EL (cell line): ENCODE measurements around the gene REP15.
A peak's percentile ranks its signal among the peaks of the same experiment; 100 is the strongest.
"Not testable (repeated sequence)": the region's sequence is repeated elsewhere in the genome, so short reads cannot be mapped to it uniquely, and the experiment has no call there.

Source experiments
- DNase-seq: peaks from one replicate; pipeline ENCODE4 v3.0.0-alpha.2; 2016

The REP15 gene

DNA sequence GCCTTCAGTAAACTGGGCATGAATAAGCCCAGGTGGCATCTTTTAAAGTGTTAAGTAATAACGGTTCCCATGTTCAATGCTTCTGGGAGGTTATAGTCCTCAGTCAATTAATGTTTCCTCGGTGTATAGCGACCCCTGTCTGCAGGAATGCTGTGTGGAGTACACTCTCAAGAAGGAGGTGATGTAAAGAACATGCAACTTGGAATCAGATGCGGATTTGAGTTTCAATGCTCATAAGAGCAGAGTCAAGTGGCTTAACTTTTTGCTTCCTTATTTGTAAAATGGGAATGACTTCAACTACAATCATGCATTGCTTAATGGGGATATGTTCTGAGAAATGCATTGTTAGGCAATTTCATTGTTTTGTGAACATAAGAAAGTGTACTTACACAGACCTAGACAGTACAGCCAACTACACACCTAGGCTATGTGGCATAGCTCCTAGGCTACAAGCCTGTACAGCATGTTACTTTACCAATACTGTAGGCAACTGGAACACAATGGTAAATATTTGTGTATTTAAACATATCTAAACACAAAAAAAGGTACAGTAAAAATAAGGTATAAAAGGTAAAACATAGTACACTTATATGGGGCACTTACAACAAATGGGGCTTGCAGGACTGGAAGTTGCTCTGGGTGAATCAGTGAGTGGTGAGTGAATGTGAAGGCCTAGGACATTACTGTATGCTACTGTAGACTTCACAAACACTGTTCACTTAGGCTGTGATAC is 7.6 kb downstream of the REP15 start:
- DNase-seq, result peak; percentile 85

DNA sequence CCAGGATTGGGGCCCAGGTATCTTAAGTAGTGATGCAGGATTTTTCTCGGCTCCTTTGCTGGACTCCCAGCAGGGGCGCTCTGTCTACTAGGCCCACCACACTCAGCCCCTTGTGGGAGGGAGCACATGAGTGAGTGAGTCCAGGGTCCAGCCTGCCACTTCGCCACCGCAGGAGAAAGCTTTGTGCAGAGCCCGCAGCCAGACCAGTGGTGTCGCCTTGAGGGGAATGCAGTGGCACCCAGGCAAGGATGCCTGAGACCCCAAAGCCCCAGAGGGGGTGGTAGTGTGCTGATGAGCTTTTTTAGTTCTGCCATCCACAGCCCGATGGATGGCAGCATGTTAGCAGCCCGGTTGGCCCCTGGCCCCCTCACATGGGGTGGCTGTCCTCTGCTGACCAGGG is 9.0 kb downstream of the REP15 start:
- no peak for DNase-seq

- no peak for DNase-seq
Observed at GRCh38 chr12:27707216-27707615, 11.0 kb downstream of the REP15 start.

- DNase-seq, result no peak
Observed at GRCh38 chr12:27709212-27709931, 13.1 kb downstream of the REP15 start.

GRCh38 chr12:27709932-27710591 is 13.8 kb downstream of the REP15 start:
- DNase-seq, result peak; percentile 49

DNA sequence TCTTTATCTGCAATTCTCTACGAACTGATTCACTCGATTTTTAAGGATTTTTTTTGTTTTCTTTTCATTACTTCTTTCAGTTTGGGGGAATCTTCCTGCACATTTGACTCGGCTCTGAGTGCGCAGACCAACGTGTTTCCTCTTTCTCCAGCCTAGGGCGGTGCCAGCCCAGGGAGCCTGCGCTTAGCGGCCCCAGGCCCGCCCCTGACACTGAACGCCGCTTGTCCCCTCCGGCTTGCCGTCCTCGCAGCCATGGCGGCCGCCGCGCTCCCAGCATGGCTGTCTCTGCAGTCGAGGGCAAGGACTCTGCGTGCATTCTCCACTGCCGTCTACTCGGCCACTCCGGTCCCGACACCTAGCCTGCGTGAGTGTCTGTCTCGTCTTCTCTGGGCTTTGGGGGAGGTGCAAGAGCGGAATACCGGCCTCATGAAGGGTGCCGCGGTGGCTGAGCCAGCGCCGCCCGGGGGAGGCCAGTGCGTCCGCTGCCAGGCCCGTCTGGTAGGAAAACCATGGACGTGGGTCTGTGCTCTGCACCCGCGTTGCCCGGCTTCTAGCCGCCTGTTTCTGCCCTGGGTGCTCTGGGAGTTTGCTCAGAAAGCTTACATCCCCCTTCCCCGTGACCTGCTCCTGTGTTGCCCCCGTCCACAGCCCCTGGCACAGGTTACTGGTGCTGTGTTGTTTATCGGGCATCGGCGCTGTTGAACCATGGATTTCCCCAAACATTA is 14.5 kb downstream of the REP15 start, which contains the start of gene MRPS35:
MRPS35 (plus strand) TSS at position 241 of the 725 bp plus-strand sequence; CDS start at position 253, 12 bp downstream.
- peak; percentile 89 for DNase-seq

- peak; percentile 23 for DNase-seq
Observed at GRCh38 chr12:27711317-27711682, 15.1 kb downstream of the REP15 start.

DNA sequence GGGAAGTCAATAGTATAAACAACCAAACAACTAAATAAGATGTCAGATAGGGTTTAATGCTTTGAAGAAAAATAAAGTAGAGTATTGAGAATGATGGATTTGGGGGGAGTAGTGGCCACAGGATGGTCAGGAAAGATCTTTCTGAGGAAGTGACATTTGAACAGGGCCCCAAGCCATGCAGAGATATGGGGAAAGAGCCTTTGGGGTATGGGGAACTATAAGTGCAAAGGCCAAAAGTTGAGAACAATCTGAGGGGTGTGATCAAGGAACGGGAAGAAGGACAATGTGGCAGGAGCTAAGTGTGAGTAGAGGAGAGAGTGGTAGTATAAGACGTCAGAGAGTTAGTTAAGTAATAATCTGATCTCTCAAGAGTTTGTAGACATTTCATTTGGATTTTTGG is 15.7 kb downstream of the REP15 start:
- no peak for DNase-seq

DNA sequence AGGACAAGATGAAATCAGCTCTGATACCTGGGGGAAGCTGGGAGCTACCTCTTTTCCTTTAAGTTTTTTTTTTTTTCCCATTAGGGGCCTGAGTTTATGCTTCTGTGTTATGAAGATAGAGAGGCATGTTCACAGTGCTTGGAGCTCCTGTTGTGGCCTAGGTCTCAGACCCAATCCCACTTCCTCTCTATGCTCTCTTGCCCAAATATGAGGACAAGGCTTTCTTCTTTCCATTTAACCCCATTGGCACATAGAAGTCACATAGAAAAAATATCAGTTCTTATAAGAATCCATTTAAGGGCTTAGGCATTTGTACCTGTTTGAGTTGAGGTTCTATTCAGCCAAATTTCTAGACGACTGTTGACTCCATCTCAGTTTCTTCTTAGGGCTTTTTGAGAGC is 27.0 kb downstream of the REP15 start:
- no peak for DNase-seq

- no peak for DNase-seq
Observed at GRCh38 chr12:27730097-27730588, 33.9 kb downstream of the REP15 start.

DNA sequence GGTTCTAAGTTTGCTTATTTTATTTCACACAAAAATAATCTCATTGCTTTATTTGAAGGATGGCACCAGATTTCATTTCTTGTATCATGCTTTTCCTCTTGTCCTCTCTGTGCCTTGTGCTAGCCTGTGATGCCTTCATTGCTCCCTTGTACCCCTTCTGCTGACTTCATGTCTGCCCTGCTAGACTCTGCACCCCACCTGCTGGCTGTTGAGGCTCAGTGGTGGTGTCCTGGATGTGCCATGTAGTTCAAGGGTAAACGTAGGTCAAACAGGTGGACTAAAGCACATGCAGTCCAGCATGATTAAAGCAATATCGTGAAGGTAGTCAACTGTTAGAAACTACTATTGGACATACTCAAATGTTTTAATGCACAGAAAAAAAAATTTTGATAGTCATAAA is 36.0 kb downstream of the REP15 start:
- peak; percentile 6 for DNase-seq

GRCh38 chr12:27733052-27733656 is 36.9 kb downstream of the REP15 start:
- peak; percentile 41 for DNase-seq

DNA sequence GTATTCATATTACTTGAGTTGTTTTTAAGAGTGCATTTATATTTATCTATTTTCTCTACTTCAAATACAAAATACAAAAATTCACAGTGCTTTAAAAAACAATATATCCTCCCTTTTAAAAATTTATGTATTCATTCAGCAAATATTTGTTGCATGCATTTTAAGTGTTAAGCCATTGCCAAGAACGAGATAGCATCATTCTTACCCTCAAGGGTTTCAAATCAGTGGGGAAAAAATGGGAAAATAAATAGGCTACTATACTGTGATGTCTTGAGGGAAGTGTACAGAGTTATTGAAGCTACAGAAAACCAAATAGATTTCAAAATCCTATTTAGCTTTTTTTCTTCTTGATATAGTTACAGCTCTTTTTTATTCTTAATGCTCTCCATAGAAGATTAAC is 37.5 kb downstream of the REP15 start:
- DNase-seq, result no peak

- not testable (repeated sequence) for DNase-seq
Observed at GRCh38 chr12:27734321-27734720, 38.1 kb downstream of the REP15 start.

DNA sequence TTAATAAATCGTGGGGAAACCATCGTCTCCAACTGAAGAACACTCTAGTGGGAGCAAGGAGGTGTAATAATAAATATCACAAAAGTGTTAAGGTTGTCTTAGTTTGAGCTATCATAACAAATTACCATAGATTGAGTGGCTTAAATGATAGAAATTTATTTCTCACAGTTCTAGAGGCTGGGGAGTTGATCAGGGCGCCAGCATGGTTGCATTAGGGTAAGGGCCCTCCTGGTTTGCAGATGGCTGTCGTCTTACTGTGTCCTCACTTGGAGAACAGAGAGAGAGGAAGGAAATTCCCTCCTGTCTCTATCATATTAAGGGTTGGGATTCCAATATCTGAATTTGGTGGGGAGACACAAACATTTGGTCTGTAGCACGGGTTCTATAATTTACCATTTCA is 47.4 kb downstream of the REP15 start:
- DNase-seq, result no peak

- DNase-seq, result not testable (repeated sequence)
Observed at GRCh38 chr12:27745734-27746133, 49.5 kb downstream of the REP15 start.
